GM21447 (cell line): ENCODE measurements around the gene PCDHB15.
"Not testable (repeated sequence)": the region's sequence is repeated elsewhere in the genome, so short reads cannot be mapped to it uniquely, and the experiment has no call there.

ENCODE experiments used
- ATAC-seq: cut with Tn5 transposase; IDR thresholded peaks from one replicate; pipeline ENCODE4 v1.9.1; 2021; ENCODE audit not compliant: unreplicated experiment

PCDHB15 gene

GRCh38 chr5:141247434-141247833 lies 2.2 kb downstream of the PCDHB15 start:
- not testable (repeated sequence) for ATAC-seq

GRCh38 chr5:141250576-141250975 lies 5.4 kb downstream of the PCDHB15 start:
- no peak for ATAC-seq

- ATAC-seq, result no peak
Measured at GRCh38 chr5:141258464-141258863, 13.3 kb downstream of the PCDHB15 start.

- ATAC-seq, result no peak
Measured at GRCh38 chr5:141258948-141259347, 13.8 kb downstream of the PCDHB15 start.

- no peak for ATAC-seq
Measured at GRCh38 chr5:141260458-141261237, 15.5 kb downstream of the PCDHB15 start.

- no peak for ATAC-seq
Measured at GRCh38 chr5:141261238-141261546, 16.0 kb downstream of the PCDHB15 start.

- no peak for ATAC-seq
Measured at GRCh38 chr5:141269195-141269594, 24.0 kb downstream of the PCDHB15 start.

- no peak for ATAC-seq
Measured at GRCh38 chr5:141272906-141273305, 27.7 kb downstream of the PCDHB15 start.

- no peak for ATAC-seq
Measured at GRCh38 chr5:141298376-141298775, 53.2 kb downstream of the PCDHB15 start.
